AG04450 (cell line): ENCODE data around the gene LIN28B. TPM values are rescaled to one million over a fixed set of nuclear protein-coding genes. Genes with fewer than 3 reads are reported as not detected.

Source experiments
- CTCF ChIA-PET: fragments of 300-600, 350-600 bp; formaldehyde crosslinking; extraction: SDS; loops from one replicate; lab custom pipeline; 2022; ENCODE audit warnings: antibody characterized with exemption, inconsistent platforms; lab: Charles Lee
- POLR2A ChIA-PET: fragments of 350-600 bp; formaldehyde crosslinking; extraction: SDS; loops from one replicate; lab custom pipeline; 2021; ENCODE audit warnings: antibody characterized with exemption, inconsistent platforms; lab: Yijun Ruan, JAX
- DNase-seq: peaks from one replicate; pipeline ENCODE4 v3.0.0-alpha.2; 2011; ENCODE audit warnings: low read depth, low spot score
- H3K27ac ChIP-seq: one replicate; pipeline ENCODE4 v1.5.1; 2012; ENCODE audit warnings: low read depth, low read length, control low read depth
- H3K27me3 ChIP-seq: one replicate; pipeline ENCODE4 v1.6.0; 2012; ENCODE audit warnings: low read length; ENCODE audit not compliant: control insufficient read depth, insufficient read depth
- H3K4me3 ChIP-seq: 2 replicates; pipeline ENCODE4 v1.5.1; 2011; ENCODE audit warnings: mild to moderate bottlenecking, low read depth, low read length, control low read depth
- H3K9me3 ChIP-seq: 2 replicates; pipeline ENCODE4 v1.5.1; 2012; ENCODE audit warnings: low read length; ENCODE audit not compliant: control insufficient read depth, insufficient read depth
- CTCF ChIP-seq: IDR thresholded peaks from 2 replicates; pipeline ENCODE4 v1.5.1; 2011; ENCODE audit warnings: low read depth, low read length, control low read depth, inconsistent platforms
- polyA plus RNA-seq: library from polyadenylated mRNA; depleted of rRNA; stranded (reverse); fragments of >200 nt; gene quantifications from 2 replicates; pipeline ENCODE4 v1.2.3, GENCODE V29; 2011

LIN28B gene
- polyA plus RNA-seq, 1 experiment = not detected

GRCh38 chr6:105066233-105066632 lies 109.3 kb downstream of the LIN28B start:
- Histone ChIP-seq H3K27me3 (peaks cover 9% of the 10 kb centered on the region), H3K4me3 (no peak overlapping the region), H3K27ac (no peak overlapping the region), H3K9me3 (no peaks in the 10 kb centered on the region)
- TF ChIP-seq CTCF = no peak
- DNase-seq = no peak
- CTCF ChIA-PET = interaction anchor here (2.6 kb wide), 1 partner anchor 12 kb away, joined by 9 read pairs; no protein-coding TSS in a partner anchor
- POLR2A ChIA-PET = no interaction called here

- ChIA-PET CTCF (interaction anchor here (2.6 kb wide), 1 partner anchor 11 kb away, joined by 9 read pairs; no protein-coding TSS in a partner anchor), POLR2A (no interaction called here)
- no peaks in the 10 kb centered on the region for H3K9me3 ChIP-seq
These were observed 109.9 kb downstream of the LIN28B start for GRCh38 chr6:105066836-105067235.

GRCh38 chr6:105067329-105067728 lies 110.4 kb downstream of the LIN28B start:
- ChIA-PET POLR2A (no interaction called here), CTCF (interaction anchor here (2.6 kb wide), 1 partner anchor 11 kb away, joined by 9 read pairs; no protein-coding TSS in a partner anchor)
- no peak for TF ChIP-seq CTCF
- Histone ChIP-seq H3K4me3 (no peak overlapping the region), H3K9me3 (no peaks in the 10 kb centered on the region), H3K27ac (no peak overlapping the region), H3K27me3 (peaks cover 9% of the 10 kb centered on the region)
- DNase-seq = no peak

More at GRCh38 chr6:105066836-105067235, 109.9 kb downstream of the LIN28B start:
- TF ChIP-seq CTCF = no peak
- H3K4me3 ChIP-seq = no peak overlapping the region
- H3K27ac ChIP-seq = no peak overlapping the region
- no peak for DNase-seq
- peaks cover 9% of the 10 kb centered on the region for H3K27me3 ChIP-seq

- POLR2A ChIA-PET = no interaction called here
- CTCF ChIA-PET = interaction anchor here (2.6 kb wide), 1 partner anchor 10 kb away, joined by 9 read pairs; no protein-coding TSS in a partner anchor
- H3K27ac ChIP-seq = no peak overlapping the region
These were observed 111.5 kb downstream of the LIN28B start for GRCh38 chr6:105068407-105068806.

More at GRCh38 chr6:105068407-105068806, 111.5 kb downstream of the LIN28B start:
- Histone ChIP-seq H3K9me3 (no peaks in the 10 kb centered on the region), H3K4me3 (no peak overlapping the region), H3K27me3 (peaks cover 9% of the 10 kb centered on the region)
- DNase-seq = no peak
- no peak for TF ChIP-seq CTCF
